GM12891 (cell line): Measurements from ENCODE around the gene KRT13.

Source experiments
- PAX5 ChIP-seq: IDR thresholded peaks from 2 replicates; pipeline ENCODE4 v1.6.1; 2011; ENCODE audit warnings: low read length, moderate library complexity, mild to moderate bottlenecking; ENCODE audit not compliant: insufficient read depth, severe bottlenecking
- POLR2A ChIP-seq: IDR thresholded peaks from 2 replicates; pipeline ENCODE4 v1.6.1; 2011; ENCODE audit warnings: low read depth, low read length, control low read depth
- POLR2AphosphoS5 ChIP-seq: IDR thresholded peaks from 2 replicates; pipeline ENCODE4 v1.6.1; 2011; ENCODE audit warnings: low read depth, low read length, control low read depth
- POU2F2 ChIP-seq: IDR thresholded peaks from 2 replicates; pipeline ENCODE4 v1.6.1; 2011; ENCODE audit warnings: low read depth, mild to moderate bottlenecking, control low read depth, low read length, moderate library complexity
- TAF1 ChIP-seq: IDR thresholded peaks from 2 replicates; pipeline ENCODE4 v1.6.1; 2011; ENCODE audit warnings: low read depth, low read length, control low read depth

GRCh38 chr17:41467561-41467960 lies 37.9 kb downstream of the KRT13 start:
- TF ChIP-seq POLR2AphosphoS5 (no peak), POLR2A (no peak), POU2F2 (no peak), TAF1 (no peak), PAX5 (no peak)
